ENCODE data around the gene OR2D2. TPM values are rescaled to one million over a fixed set of nuclear protein-coding genes. Genes with fewer than 3 reads are reported as not detected.

Gene OR2D2
- total RNA-seq, 1 experiment from 2014 or later: 0.20 TPM

- Histone ChIP-seq H3K9me3 (ENCODE audit: control insufficient read depth in 1 of 2, insufficient read depth in 1 of 2, low read depth in 1 of 2, low read length in 2 of 2) (no peaks in the 10 kb centered on the region), H3K27me3 (ENCODE audit: insufficient read depth, low read length) (peaks cover 3% of the 10 kb centered on the region; the same call in 1 of the 2 replicates), H3K79me2 (ENCODE audit: insufficient read depth, low read length) (no peaks in the 10 kb centered on the region), H3K27ac (ENCODE audit: low read depth, low read length) (no peak overlapping the region), H2AFZ (ENCODE audit: low read depth, low read length, poor library complexity, severe bottlenecking) (no peak overlapping the region), H3K4me3 (replicated peaks in 1 of 2; ENCODE audit: low read depth in 1 of 2, low read length in 2 of 2) (no peak overlapping the region), H3K4me2 (ENCODE audit: low read length) (no peak overlapping the region), H4K20me1 (ENCODE audit: insufficient read depth) (no peaks in the 10 kb centered on the region), H3K36me3 (ENCODE audit: control insufficient read depth in 1 of 2, insufficient read depth in 2 of 2, low read length in 2 of 2) (no peaks in the 10 kb centered on the region), H3K4me1 (ENCODE audit: control insufficient read depth in 1 of 2, insufficient read depth in 2 of 2, low read length in 2 of 2) (no peaks in the 10 kb centered on the region), H3K9me2 (ENCODE audit: insufficient read depth) (no peaks in the 10 kb centered on the region), H3K9ac (ENCODE audit: low read length) (no peak overlapping the region)
- intact Hi-C loops (cut with micrococcal nuclease): no loop called here
- ChIA-PET CTCF (no interaction called here), POLR2A (no interaction called here), RAD21 (ENCODE audit: low non-redundant PET in 1 of 2, low total read pairs in 2 of 2, uncharacterized antibody in 2 of 2, unreplicated experiment in 2 of 2) (no interaction called here)
- ATAC-seq: no peak
- TF ChIP-seq SIN3A (IDR thresholded peaks at IDR 0.05; ENCODE audit: low read depth) (no peak), EZH2phosphoT487 (IDR thresholded peaks at IDR 0.05; ENCODE audit: borderline replicate concordance) (no peak), CEBPB (IDR thresholded peaks at IDR 0.05; ENCODE audit: low read depth) (no peak), ZBTB33 (IDR thresholded peaks at IDR 0.05; ENCODE audit: extremely low read depth, insufficient replicate concordance, low read length) (no peak), REST (IDR thresholded peaks at IDR 0.05; ENCODE audit: low read depth) (no peak), ZNF274 (IDR thresholded peaks at IDR 0.05; ENCODE audit: low read depth, low read length) (no peak), SP1 (IDR thresholded peaks at IDR 0.05; ENCODE audit: low read depth) (no peak), YY1 (IDR thresholded peaks at IDR 0.05; ENCODE audit: extremely low read depth, insufficient replicate concordance, low read depth, low read length) (no peak), CBX3 (IDR thresholded peaks at IDR 0.05; ENCODE audit: low read depth) (no peak)
- DNase-seq (ENCODE audit: low read depth, low spot score): no peak
- no TSS peak for BruUV-seq (replicated peaks)
Measured at GRCh38 chr11:6864438-6864837, 27.9 kb downstream of the OR2D2 start.

Measured in HCT116 (cell line).